NT2/D1 (cell line): ENCODE results near the gene PSEN1.

Experiments
- YY1 ChIP-seq: IDR thresholded peaks from 2 replicates; pipeline ENCODE4 v1.6.1; 2011; ENCODE audit not compliant: insufficient read length, insufficient read depth
- ZNF274 ChIP-seq: IDR thresholded peaks from 2 replicates; pipeline ENCODE4 v1.6.1; 2011; ENCODE audit warnings: mild to moderate bottlenecking, low read depth, low read length

- TF ChIP-seq YY1: no peak
- no peak for TF ChIP-seq ZNF274
These were observed 36.2 kb downstream of the PSEN1 start for GRCh38 chr14:73172500-73172899.
